Hematopoietic multipotent progenitor cell (in vitro differentiated cells): ENCODE results near the gene IPCEF1. TPM values are rescaled to one million over a fixed set of nuclear protein-coding genes. Genes with fewer than 3 reads are reported as not detected.

Experiments used
- DNase-seq, 3 donors: peaks; one replicate each; pipeline ENCODE4 v3.0.0-alpha.2; 2011 to 2015; ENCODE audit warnings: low read depth in 2 of 3, low spot score in 2 of 3
- total RNA-seq: library from RNA; depleted of rRNA; stranded (reverse); fragments of >200 nt; gene quantifications from one replicate; pipeline ENCODE4 v1.2.3, GENCODE V29; 2012

The IPCEF1 gene
- total RNA-seq, result 0.27 TPM

GRCh38 chr6:154356690-154357089 lies at the start of gene IPCEF1:
TSS of gene IPCEF1 (minus strand) at chr6:154356803. CDS start at chr6:154265947, 90,856 bp downstream.
- DNase-seq, result peak in 1 of 3 donors; percentile 49

GRCh38 chr6:154406301-154406700 lies 49.7 kb upstream of the IPCEF1 start:
- no peak for DNase-seq

GRCh38 chr6:154404791-154405400 lies 48.3 kb upstream of the IPCEF1 start:
- no peak for DNase-seq

GRCh38 chr6:154403788-154404187 lies 47.2 kb upstream of the IPCEF1 start:
- peak in 2 of 3 donors; percentile 16 to 74 for DNase-seq

GRCh38 chr6:154402081-154402780 lies 45.6 kb upstream of the IPCEF1 start:
- no peak for DNase-seq

- DNase-seq, result no peak
These were observed 42.5 kb upstream of the IPCEF1 start for GRCh38 chr6:154399097-154399496.

GRCh38 chr6:154397491-154398195 lies 41.0 kb upstream of the IPCEF1 start:
- DNase-seq, result no peak

GRCh38 chr6:154395878-154396277 lies 39.3 kb upstream of the IPCEF1 start:
- DNase-seq, result no peak

- no peak for DNase-seq
These were observed 38.7 kb upstream of the IPCEF1 start for GRCh38 chr6:154395316-154395715.

GRCh38 chr6:154394571-154394970 lies 38.0 kb upstream of the IPCEF1 start:
- DNase-seq, result no peak

- no peak for DNase-seq
These were observed 33.4 kb upstream of the IPCEF1 start for GRCh38 chr6:154390034-154390433.

- DNase-seq, result no peak
These were observed 32.2 kb upstream of the IPCEF1 start for GRCh38 chr6:154388803-154389202.

- no peak for DNase-seq
These were observed 30.5 kb upstream of the IPCEF1 start for GRCh38 chr6:154386848-154387717.

- no peak for DNase-seq
These were observed 27.6 kb upstream of the IPCEF1 start for GRCh38 chr6:154384191-154384590.

GRCh38 chr6:154383273-154383672 lies 26.7 kb upstream of the IPCEF1 start:
- no peak for DNase-seq

- DNase-seq, result no peak
These were observed 26.1 kb upstream of the IPCEF1 start for GRCh38 chr6:154382740-154383139.

- no peak for DNase-seq
These were observed 24.9 kb upstream of the IPCEF1 start for GRCh38 chr6:154381548-154381947.

- no peak for DNase-seq
These were observed 24.1 kb upstream of the IPCEF1 start for GRCh38 chr6:154380741-154381140.

GRCh38 chr6:154379585-154379984 lies 23.0 kb upstream of the IPCEF1 start:
- no peak for DNase-seq

- DNase-seq, result no peak
These were observed 21.9 kb upstream of the IPCEF1 start for GRCh38 chr6:154378518-154378917.

GRCh38 chr6:154377726-154378125 lies 21.1 kb upstream of the IPCEF1 start:
- DNase-seq, result no peak
